Left renal cortex interstitium (tissue), 4 donors: ENCODE results near the gene ANKRD11. TPM values are rescaled to one million over a fixed set of nuclear protein-coding genes. Genes with fewer than 3 reads are reported as not detected.

Experiments used
- DNase-seq, 4 donors: peaks; one replicate each; pipeline ENCODE4 v3.0.0-alpha.2; 2013; ENCODE audit warnings: low read depth in 4 of 4, low spot score in 2 of 4, missing footprints in 1 of 4
- polyA plus RNA-seq, 4 donors: library from polyadenylated mRNA; unstranded; fragments of 120-200 nt; gene quantifications; one replicate each; pipeline ENCODE4 v1.2.1, GENCODE V29; 2013; ENCODE audit not compliant: insufficient read length in 4 of 4

Gene ANKRD11
- polyA plus RNA-seq, 4 donors, result 80.8 to 129 (median 102) TPM

DNA sequence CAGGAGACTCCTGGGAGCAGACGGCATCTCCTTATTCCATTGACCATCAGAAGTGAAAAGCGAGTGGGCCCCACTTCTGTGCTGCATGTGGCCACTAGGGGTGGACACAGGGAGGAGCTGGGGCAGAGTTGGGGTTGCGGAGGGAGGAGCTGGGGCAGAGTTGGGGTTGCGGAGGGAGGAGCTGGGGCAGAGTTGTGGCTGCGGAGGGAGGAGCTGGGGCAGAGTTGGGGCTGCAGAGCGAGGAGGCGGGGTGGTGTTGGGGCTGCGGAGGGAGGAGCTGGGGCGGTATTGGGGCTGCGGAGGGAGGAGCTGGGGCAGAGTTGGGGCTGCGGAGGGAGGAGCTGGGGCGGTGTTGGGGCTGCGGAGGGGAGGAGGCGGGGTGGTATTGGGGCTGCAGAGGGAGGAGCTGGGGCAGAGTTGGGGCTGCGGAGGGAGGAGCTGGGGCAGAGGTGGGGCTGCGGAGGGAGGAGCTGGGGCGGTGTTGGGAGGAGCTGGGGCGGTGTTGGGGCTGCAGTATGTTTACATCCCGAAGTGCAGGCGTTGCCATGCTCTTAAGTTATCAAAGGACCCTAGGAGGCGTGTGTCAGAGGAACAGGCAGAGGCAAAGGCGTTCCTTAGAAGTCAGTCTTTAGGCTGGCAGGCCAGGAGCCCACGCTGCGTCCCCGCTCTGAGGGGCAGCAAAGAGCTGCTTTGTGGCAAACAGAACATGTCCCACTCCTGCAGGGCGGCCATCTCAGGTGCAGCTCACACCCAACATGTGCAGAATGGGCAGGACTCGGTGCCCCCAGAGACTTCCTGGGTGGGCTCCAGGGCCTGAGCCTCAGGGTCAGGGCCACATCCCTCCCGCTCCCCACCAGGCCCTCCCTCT, 196.9 kb downstream of the ANKRD11 start:
- DNase-seq, result no peak

DNA sequence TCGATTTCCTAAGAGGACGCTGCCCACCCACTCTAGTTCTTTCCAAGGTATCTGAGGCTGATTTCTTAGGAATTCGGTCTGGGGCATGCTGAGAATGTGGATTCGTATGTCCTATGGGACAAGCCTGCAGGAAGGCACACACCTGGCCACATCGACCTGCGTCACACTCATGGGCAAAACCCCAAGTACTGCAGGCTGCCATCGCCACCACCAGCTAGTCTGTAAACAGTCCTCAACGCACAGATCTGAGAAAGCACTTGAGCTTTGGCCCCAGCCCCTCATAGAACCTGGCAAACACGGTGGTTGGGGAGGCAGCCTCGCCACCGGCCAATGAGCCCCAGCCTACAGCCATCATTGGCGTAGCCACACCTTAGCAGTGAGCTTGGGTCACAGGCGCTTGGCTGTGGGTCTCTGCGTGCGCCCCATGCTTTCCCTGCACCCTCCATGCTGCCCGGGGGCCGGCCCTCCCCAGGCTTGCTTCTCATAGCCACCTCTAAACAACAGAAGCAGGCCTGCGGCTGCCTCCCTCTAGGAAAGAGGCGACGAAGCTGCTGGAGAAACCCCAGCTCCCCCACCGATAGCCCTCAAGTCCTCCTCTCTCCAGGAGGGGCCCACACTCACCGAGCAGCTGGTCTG, 197.8 kb downstream of the ANKRD11 start:
- DNase-seq, result no peak

DNA sequence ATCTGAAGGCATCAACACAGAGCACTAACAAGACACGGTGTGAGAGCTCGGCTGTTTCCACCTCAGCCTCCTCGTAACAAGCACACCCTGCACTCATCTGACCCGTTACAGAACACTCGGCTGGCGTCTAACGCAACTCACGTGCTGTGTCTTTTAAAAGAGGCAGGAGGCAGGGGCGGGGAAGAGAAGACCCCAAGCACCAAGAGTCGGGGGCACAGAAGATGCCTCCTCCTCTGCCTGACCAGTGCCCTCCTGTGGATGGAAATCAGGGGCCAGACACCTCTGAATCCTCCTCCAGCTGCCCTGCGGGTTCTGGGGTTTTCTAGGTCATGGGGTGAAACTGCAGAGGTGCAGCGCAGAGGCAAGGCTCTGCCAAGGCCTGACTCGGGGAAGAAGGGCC, 198.6 kb downstream of the ANKRD11 start:
- DNase-seq, result no peak

DNA sequence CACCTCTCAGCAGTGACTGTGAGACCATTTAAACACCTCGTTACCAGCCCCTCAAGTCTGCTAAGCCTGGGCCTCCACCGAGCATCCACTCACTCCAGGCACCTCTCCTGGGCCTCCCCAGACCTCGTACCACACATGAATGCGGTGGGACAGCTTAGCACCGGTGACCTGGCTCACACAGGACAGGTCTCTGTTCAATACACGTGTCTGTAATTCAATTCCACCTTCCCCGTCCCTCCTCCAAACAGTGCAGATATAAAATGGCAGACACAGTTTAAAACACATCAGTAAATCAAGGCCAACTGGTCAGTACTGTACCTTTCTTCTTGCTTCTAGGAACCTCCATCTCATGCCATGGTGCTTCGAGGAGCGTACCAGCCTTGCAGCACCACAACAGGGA, 199.0 kb downstream of the ANKRD11 start:
- DNase-seq, result no peak

DNA sequence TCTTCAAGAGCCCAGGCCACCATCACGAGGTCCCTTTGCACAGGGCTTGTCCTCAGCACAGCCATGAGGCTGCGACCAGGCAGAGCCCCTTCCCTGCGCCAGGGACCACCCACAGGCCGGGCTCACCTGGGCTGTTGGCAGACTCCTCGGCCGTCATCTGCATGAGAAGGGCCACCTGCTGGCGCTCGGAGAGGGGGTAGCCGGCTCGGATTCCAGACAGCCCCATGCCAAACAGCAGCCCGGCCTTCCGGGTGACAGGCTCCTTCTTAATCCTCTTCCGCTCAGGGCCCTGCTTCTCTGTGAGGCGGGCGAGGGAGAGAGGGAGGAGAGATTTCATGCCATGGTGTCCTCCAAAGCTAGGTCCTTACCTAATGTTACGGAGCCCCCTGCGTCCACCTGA, 199.5 kb downstream of the ANKRD11 start:
- DNase-seq, result peak in 1 of 4 donors; percentile 21

DNA sequence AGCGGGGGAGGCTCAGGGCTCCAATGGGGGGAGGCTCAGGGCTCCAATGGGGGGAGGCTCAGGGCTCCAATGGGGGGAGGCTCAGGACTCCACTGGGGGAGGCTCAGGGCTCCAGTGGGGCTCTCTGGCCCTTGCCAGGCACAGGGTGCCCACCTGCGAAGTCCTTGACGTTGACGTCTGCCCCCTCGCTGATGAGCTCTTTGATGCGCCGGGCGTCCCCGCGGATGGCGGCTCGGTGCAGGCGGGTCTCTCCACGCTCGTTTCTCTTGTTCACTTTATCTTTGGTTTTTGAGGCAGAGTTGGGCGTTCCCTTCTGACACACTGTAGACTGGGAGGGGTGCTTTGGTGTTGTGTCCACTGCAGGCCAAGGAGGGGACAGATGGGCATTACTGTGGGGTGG, 199.9 kb downstream of the ANKRD11 start:
- no peak for DNase-seq

DNA sequence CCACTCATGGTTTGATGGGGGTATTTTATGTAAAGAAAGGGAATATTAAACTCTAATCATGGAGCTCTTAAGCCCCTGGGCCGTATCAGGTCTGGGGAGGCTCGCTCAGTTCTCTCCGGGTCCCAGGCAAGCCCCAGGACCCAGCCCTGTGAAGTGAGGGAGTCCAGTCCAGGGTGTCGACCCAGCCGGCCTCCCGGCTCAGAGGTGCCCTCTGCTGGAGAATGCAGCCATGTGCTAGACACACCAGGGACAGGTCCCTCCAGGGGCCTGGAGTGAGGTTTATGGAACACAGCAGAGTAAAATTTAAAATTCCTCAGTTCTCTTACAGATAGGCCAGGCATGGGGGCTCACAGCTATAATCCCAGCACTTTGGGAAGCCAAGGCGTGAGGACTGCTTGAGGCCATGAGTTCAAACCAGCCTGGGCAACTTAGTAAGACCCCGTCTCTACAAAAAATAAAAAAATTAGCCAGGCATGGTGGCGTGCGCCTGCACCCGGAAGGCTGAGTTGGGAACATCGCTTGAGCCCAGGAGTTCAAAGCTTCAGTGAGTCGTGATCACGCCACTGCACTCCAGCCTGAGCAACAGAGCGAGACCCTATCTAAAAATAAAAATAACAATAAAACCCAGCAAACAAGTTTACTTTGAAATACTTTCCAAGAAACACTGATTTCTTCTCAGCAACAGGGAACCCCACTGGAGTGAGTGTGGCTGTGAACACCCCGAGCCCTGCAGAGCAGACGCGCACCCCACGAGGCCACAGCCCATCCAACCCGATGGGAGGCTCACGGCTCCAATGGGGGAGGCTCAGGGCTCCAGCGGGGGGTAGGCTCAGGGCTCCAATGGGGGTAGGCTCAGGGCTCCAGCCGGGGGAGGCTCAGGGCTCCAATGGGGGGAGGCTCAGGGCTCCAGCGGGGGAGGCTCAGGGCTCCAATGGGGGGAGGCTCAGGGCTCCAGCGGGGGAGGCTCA, 200.6 kb downstream of the ANKRD11 start:
- peak in 1 of 4 donors; percentile 41 for DNase-seq

DNA sequence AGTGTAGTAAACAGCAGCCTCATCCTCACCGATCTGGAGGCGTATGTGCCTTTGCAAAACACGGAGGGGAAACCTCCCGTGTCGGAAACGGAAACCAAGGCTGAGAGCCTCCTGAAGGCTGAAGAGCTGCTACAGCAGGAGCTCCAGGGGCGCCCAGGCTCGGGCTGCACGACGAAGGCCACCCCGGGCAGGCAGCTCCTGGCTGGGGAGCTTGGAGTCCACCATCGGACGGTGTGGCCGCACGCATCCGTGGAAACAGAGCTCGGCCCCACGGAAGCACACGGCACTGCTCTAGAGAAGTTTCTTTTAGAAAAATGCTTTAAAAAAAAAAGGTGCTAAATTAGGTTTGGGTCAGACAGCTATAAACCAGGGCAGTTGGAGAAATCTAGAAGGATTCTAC, 201.4 kb downstream of the ANKRD11 start:
- DNase-seq, result no peak

DNA sequence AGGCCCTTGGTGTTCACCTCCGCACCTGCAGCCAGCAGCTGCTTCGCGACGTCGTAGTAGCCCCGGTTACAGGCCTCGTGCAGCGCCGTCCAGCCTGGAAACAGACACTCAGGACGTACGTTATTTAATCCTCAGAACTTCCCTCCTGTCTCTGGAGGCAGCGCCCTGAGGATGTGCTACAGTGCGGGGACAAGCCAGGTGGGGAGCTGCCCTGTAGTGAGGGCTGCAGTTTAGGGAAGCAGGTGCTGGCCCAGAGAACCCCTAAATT, 201.8 kb downstream of the ANKRD11 start:
- DNase-seq, result no peak

DNA sequence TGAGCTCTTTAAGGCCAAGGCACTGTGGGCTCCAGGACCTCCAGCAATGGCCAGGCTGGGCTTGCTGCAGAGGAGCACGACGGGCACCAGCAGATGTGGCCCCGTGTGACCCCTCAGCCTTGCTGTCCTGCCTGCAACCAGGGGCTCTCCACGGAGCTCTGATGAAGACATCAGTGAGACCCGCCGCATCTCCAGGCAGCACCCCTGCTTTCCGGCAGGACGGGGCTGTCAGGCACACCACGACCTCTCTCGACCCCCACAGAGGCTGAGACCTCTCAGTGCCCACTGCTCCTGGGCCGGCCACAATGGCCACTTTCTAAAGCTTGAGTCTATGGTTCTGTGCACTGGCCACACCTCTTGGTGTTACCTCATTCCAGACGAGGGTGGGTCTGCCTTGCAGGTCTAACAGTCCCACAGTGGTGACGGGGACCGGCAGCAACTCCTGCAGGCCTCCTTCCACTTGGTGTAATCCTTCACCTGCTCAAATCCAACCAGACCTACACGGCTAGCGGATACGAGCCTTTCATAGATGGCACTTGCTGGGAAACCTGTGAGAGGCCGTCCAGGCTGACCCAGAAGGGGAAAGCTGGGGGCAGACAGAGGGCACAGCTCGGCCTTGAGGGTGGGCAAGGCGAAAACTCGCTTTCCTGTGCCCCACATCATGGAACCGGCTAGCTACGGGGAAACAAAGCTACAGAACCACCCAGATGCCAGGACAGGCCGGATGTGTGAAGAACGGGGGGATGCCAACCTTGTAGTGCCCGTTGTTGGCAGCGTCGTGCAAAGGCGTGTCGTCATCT, 202.4 kb downstream of the ANKRD11 start:
- no peak for DNase-seq

DNA sequence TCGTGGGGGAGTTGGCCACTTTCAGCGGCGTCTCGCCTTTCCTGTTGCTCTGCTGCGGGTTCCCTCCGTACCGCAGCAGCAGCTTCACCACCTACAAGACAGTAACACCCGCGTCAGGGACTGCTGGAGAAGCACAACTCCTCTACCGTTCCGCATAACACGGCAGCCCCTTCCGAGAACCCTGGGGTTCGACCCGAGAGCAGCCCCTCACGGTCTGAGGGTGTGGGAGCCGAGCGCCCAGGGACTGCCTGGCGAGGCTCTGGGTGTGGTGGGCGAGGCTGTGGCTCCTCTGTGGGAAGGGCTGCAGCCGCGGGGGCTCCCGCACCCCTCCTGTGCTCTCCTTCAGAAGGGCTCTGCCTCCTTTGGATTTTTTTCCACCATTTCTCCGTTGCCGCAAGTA, 204.3 kb downstream of the ANKRD11 start:
- DNase-seq, result no peak

DNA sequence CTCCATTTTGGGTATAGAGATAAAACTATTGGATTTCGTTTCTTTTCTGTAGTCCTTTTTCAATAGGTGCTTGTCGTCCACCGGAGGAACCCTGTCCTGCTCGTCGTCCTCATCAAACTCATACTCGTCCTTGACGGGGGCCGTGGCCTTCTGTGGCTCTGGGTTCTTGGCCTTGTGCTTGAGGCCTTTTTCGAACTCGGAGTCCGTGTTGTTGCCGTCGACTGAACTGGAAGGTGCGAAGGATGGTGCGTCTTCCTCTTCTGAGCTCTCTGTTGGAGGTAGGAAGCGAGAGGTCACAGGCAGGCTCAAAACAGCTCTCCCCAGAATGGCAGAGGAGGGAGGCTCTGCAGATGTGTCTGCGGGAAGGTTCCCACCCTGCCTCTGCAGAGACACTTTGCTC, 205.0 kb downstream of the ANKRD11 start:
- no peak for DNase-seq

DNA sequence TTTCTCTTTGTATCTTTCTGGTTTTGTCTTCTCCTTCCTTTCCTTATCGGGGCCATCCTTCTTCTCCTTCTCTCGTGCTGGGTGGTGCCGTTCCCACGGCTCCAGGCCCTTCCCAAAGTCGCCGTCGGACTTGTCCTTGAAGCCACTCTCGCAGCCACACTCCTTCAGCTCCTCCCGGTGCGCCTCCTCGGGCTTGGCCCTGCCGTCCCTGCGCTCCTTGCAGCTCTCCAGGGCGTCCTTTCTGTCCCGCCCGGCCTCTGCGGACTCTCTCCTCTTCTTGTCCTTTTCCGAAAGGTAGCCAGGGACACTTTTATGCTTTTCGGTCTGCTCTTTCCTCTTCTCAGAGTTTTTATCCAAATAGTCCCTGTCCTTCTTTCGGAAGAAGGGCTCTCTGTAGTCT, 206.9 kb downstream of the ANKRD11 start:
- no peak for DNase-seq

DNA sequence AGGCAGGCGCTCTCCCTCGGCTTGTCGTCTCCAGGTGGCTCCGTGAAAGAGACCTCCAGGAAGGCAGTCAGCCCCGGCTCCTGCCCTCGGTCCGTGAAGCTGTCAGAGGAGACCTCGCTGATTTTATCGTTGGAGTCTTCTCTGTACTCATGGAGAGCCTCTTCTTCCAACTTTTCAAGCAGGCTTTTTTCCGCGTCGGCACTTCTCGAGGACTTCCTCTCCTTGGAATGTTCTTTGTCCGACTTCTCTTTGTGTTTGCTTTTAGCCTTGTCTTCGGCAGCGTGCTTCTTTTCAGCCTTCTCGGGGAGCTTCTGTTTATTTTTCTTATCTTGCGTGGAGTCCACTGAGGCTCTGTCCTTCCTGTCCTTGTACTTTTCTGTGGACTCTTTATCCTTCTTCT, 207.8 kb downstream of the ANKRD11 start:
- no peak for DNase-seq

DNA sequence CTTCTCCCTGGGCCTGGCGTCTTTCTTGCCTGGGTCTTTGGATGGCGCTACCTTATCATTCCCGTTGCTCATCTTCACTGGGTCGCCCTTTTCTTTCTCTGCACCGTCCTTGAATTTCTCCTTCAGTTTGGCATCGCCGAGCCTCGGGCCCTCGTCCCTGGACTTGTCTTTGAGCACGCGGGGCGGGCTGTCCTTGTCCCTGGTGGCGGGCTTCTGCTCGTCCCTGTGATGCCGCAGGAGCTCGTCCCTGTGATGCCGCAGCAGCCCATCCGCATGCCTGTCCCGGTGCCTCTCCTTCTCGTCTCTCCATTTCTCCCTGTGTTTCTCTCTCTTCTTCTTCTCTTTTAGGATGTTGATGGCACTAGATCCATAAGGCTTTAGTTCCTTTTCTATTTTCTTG, 208.5 kb downstream of the ANKRD11 start:
- DNase-seq, result no peak

DNA sequence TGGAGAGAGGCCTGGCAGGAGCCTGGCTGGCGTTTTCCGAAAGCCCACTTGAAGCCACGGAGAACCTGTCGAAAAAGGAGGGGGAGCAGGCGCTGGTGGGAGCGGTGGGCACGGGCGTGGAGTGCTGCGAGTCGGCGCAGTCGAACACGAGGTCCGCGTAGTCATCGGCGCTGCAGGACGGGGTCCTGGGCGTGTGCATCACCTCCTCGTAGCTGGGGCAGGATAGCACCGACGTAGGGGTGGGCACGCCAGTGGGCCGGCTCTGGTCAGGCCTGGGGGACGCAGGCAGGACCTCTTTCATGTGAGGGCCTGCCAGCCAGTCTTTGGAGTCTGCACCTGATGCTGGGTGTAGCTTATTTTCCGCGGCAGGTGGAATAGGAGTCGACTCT, 209.2 kb downstream of the ANKRD11 start:
- no peak for DNase-seq

DNA sequence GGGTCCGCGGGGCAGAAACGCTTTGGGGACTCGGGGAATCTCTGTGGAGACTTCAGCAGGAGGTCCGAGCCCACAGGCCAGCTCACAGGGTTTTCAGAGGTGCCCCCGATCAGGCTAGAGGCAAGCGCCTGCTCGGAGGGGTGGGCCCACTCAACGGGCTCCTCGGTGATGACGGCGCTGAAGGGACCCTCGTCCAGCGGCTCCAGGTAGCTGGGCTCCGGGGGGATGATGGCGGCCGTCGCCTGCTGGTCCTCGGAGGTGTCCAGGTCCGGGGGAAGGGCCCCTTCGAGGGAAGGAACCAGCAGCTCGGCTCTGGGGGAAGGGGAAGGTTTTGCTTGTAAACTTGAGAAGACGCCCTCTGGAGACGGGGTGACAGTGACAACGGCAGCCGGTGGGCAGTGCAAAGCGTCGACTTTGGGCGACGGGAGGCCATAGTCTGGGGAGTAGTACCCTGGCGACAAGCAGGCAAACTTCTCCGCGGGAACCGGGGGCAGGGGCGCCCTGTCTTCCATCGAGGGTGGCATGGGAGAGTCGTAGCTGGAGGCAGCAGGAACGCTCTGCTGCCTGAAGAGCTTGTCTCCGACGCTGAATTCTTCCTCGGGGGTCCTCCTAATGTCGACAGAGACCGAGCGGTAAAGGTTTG, 209.7 kb downstream of the ANKRD11 start:
- DNase-seq, result no peak

DNA sequence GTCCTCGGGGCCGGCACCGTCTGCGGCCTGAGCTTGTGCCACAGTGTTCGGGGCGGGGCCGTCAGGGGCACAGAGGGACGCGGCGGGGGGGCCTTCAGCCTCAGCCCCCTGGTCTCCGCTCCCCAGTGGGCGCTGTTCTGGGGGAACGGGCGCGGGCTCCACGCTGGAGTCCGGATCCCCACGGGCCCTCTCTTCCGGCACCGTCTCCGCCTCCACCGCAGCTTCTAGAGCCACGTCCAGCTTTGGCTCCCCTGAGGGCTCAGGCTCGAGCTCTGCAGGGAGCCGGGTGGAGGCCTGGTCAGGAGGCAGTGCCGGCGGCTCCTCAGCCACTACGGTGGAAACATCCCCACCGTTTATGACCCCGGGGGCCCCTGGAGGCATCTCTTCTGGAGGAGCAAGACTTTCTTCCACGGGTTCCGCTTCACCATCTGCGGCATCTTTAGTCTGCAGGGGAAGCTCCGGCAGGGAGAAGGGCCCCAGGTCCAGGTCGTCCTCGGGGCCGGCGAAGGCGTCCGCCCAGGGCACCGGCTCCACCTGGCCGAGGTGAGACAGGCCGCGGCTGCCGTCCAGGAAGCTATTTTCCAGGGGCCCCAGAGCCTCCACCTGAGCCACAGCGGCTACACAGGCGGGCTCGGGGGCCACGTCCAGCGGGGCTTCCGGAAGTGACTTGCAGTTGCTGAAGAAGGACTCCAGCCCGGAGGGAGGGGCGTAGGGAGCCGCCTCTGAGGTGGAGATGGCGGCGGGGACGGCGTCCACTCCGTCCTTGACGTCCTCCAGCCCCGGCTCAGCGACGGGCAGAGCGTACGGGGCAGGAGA, 210.5 kb downstream of the ANKRD11 start:
- DNase-seq, result no peak
